ENCODE measurements around the gene C17orf67.

- TF ChIP-seq POLR2AphosphoS5 (IDR thresholded peaks at IDR 0.05; ENCODE audit: low read depth, low read length), result no peak
- TF ChIP-seq TAF1 (IDR thresholded peaks at IDR 0.05; ENCODE audit: borderline replicate concordance, low read depth, low read length), result no peak
- no peak for TF ChIP-seq POLR2A (IDR thresholded peaks at IDR 0.05; ENCODE audit: low read depth, low read length)
Measured at GRCh38 chr17:56755310-56755709, 78.4 kb downstream of the C17orf67 start.

All from GM12892 (cell line).